ENCODE data around the gene LUM. TPM values are rescaled to one million over a fixed set of nuclear protein-coding genes. Genes with fewer than 3 reads are reported as not detected.

LUM gene
- total RNA-seq, 2 experiments from 2014 or later, result not detected

DNA sequence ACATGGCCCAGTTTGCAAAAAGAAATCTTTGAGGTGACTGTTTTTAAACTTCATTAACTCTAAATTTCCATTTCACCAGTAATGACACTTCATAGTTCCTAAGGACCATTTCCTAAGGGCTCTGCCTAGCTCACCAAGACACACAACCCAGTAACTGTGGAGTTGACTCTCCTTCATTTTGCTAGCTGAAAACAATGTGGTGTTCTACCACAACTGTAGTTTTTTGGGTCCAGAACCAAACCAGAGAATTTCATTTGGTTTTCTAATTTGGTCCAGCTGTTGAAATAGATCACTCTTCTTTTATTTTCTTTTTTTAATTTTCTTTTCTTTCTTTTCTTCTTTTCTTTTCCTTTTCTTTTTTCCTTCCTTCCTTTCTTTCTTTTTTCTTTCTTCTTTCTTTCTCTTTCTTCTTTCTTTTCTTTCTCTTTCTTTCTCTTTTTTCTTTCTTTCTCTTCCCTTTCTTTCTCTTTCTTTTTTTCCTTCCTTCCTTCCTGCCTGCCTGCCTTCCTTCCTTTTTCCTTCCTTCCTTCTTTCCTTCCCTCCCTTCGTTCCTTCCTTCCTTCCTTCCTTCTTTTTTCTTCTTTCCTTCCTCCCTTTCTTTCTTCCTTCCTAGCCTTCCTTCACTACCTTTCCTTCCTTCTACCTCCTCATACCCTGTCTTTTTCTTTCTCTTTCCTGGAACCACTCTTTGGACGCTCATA is 18.5 kb upstream of the LUM start:
- Mint-ChIP-seq H3K36me3 (ENCODE audit: low read depth) (no peaks in the 10 kb centered on the region), H3K4me3 (no peak overlapping the region), H3K27ac (no peak overlapping the region), H3K27me3 (ENCODE audit: low read depth) (peaks cover 6% of the 10 kb centered on the region), H3K4me1 (ENCODE audit: low read depth) (no peaks in the 10 kb centered on the region), H3K9me3 (no peaks in the 10 kb centered on the region)
- intact Hi-C loops (cut with micrococcal nuclease), result no loop called here
- CTCF ChIA-PET, result no interaction called here
- no peak for DNase-seq

DNA sequence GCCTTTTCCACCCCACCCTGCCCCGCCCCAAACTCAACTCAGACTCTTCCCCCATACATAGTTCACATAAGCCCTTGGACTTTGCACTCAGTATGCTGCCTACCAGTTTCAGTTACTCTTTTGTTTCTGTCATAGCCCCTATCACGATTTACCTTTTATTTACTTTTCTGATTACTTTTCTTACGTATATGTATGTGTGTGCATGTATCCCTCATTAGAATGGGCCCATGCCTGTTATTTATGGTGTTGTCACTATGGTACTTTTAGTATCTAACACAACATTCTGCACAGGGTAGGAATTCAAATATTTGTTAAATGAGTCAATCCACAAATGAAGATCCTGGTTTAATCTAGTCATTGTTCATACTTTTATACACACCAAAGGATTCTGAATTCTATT is 16.5 kb upstream of the LUM start:
- H3K9me3 Mint-ChIP-seq, result no peaks in the 10 kb centered on the region
- H3K36me3 Mint-ChIP-seq (ENCODE audit: low read depth), result no peaks in the 10 kb centered on the region
- no peak overlapping the region for H3K27ac Mint-ChIP-seq
- CTCF ChIA-PET, result no interaction called here
- no peaks in the 10 kb centered on the region for H3K4me1 Mint-ChIP-seq (ENCODE audit: low read depth)
- no peak for DNase-seq
- peaks cover 5% of the 10 kb centered on the region for H3K27me3 Mint-ChIP-seq (ENCODE audit: low read depth)
- intact Hi-C loops (cut with micrococcal nuclease), result no loop called here
- H3K4me3 Mint-ChIP-seq, result no peak overlapping the region

DNA sequence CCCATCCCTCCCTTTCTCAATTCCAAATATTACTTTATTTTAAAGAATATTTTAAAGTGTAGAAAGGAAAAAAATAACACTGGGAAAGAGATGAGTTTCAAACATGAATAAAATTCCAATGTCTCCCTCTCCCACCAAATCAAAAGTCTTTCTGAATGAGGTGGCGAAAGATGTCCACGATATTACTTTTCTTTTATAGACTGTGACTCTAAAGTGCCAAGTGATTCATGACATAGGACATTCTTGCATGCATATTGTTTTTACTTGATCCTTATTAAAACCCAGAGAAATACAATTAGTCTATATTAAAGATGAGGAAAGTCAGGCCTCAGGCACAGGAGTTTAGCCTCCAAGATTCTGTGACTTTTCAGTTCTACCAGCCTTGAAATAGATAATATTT is 16.0 kb upstream of the LUM start:
- DNase-seq, result no peak
- H3K9me3 Mint-ChIP-seq, result no peaks in the 10 kb centered on the region
- CTCF ChIA-PET, result no interaction called here
- no peaks in the 10 kb centered on the region for H3K36me3 Mint-ChIP-seq (ENCODE audit: low read depth)
- peaks cover 5% of the 10 kb centered on the region for H3K27me3 Mint-ChIP-seq (ENCODE audit: low read depth)
- H3K27ac Mint-ChIP-seq, result no peak overlapping the region
- H3K4me1 Mint-ChIP-seq (ENCODE audit: low read depth), result no peaks in the 10 kb centered on the region
- H3K4me3 Mint-ChIP-seq, result no peak overlapping the region
- intact Hi-C loops (cut with micrococcal nuclease), result no loop called here

DNA sequence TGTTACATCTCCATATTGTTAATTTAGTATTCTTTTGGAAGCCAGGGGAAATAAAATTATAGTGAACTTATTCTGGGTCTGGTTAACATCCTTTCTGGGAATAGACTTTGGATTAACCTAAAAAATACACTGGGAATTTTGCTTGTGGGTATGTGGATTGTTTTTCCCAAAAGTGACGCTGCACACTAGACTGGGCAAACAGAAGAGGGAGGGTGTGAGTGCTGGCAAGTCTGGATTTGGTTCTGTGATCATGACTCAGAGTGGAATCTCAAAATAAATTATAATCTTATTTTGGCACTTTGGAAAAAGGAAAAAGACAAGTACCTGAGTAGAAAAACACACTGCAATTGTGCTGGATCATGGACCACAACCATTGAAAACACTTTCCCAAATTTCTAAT is 15.2 kb upstream of the LUM start:
- H3K4me3 Mint-ChIP-seq, result no peak overlapping the region
- no peak for DNase-seq
- no peaks in the 10 kb centered on the region for H3K36me3 Mint-ChIP-seq (ENCODE audit: low read depth)
- intact Hi-C loops (cut with micrococcal nuclease), result no loop called here
- no peaks in the 10 kb centered on the region for H3K4me1 Mint-ChIP-seq (ENCODE audit: low read depth)
- no peaks in the 10 kb centered on the region for H3K9me3 Mint-ChIP-seq
- CTCF ChIA-PET, result no interaction called here
- peaks cover 5% of the 10 kb centered on the region for H3K27me3 Mint-ChIP-seq (ENCODE audit: low read depth)
- no peak overlapping the region for H3K27ac Mint-ChIP-seq

DNA sequence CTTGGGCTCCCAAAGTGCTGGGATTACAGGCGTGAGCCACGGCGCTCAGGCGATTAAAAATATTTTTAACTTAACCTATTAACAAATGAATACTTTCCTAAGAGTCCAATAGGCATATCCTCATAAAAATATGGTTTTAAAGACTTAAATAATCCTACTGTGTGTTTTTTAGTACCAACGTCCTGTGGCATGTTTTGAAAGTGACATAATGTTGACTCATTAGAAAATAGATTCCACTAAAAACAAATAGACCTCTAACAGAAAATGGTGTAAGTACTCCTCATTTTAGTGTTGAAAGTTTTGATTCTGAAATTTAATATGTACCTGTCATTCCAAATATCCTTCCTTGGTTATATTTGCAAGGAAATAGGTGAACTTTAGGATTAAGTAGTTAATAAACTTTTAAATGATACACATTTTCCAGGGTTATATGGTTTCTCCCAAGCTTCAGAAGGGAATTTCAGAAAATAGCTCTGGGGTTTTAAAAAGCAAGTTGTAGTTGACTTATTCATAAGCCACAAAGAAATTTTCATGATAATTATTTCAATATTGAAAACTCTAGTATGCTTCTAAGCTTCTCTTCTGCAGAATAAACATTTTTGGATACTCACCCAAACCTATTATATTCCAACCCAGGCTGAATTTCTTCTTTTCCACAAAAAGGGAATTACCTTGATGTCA is 12.1 kb upstream of the LUM start:
- CTCF ChIA-PET, result interaction anchor here (0.6 kb wide), 1 partner anchor 17 kb away, joined by 3 read pairs; no protein-coding TSS in a partner anchor
- intact Hi-C loops (cut with micrococcal nuclease), result no loop called here
- H3K36me3 Mint-ChIP-seq (ENCODE audit: low read depth), result no peaks in the 10 kb centered on the region
- peaks cover 5% of the 10 kb centered on the region for H3K27me3 Mint-ChIP-seq (ENCODE audit: low read depth)
- no peaks in the 10 kb centered on the region for H3K9me3 Mint-ChIP-seq
- no peaks in the 10 kb centered on the region for H3K4me1 Mint-ChIP-seq (ENCODE audit: low read depth)
- no peak overlapping the region for H3K27ac Mint-ChIP-seq
- DNase-seq, result no peak
- no peak overlapping the region for H3K4me3 Mint-ChIP-seq

DNA sequence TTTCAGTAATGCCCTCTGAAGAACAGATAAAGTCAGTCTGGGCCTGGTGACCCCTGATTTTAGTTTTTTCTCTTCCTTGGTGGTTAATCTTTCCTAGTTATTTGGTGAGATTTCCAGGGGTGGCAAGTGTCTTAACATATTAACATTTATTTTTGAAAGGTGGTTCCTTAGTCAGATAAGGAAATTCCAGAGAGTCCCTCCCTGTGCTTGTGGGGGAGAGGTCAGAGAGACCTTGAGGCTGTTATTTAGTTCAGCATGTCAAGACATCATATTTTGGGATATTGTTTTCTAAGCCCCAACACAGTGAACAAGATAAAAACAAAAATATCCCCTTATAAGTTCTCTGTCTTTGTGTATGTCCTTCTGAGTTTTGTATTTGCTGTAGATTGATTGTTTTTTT is 9.5 kb upstream of the LUM start:
- CTCF ChIA-PET, result no interaction called here
- DNase-seq, result no peak
- Mint-ChIP-seq H3K27ac (no peak overlapping the region), H3K4me3 (no peak overlapping the region), H3K27me3 (ENCODE audit: low read depth) (no peaks in the 10 kb centered on the region), H3K9me3 (no peaks in the 10 kb centered on the region), H3K4me1 (ENCODE audit: low read depth) (no peaks in the 10 kb centered on the region), H3K36me3 (ENCODE audit: low read depth) (no peaks in the 10 kb centered on the region)
- intact Hi-C loops (cut with micrococcal nuclease), result no loop called here

DNA sequence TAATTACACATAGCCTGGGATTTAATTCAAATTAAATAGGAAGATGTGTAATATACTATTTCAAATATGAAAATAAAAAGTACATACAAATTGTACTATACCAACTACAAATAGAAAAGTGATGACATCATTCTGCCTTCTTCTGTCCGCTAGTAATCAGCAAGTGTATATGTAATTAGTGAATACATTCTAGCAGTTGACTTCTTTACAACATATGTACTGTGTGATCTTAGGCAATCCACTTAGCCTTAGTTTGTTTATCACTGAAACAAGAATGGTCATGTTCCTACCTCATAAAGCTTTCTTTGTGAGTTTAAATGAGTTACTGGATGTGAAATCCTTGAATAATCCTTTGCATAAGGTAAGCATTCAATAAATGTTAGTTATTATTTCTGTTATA is 7.8 kb upstream of the LUM start:
- CTCF ChIA-PET, result interaction anchor here (0.9 to 1.0 kb wide), 2 partner anchors 9 to 263 kb away, joined by 3 to 4 read pairs; no protein-coding TSS in a partner anchor
- H3K27ac Mint-ChIP-seq, result no peak overlapping the region
- intact Hi-C loops (cut with micrococcal nuclease), result no loop called here

DNA sequence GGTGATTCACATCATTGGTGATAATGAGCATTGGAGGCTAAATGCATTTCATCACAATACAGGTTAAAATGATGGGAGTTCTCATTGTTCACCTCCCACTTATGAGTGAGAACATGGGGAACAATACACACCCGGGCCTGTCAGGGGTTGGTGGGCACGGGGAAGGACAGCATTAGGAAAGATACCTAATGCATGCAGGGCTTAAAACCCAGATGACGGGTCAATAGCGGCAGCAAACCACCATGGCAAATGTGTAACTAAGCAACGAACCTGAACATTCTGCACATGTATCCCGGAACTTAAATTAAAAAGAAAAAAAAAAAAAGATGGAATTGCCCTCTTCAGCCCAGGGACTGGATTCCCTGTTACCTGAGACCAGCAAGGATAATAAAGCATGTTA is 2.3 kb upstream of the LUM start:
- Mint-ChIP-seq H3K4me1 (ENCODE audit: low read depth) (no peaks in the 10 kb centered on the region), H3K27ac (no peak overlapping the region), H3K27me3 (ENCODE audit: low read depth) (peaks cover 3% of the 10 kb centered on the region), H3K36me3 (ENCODE audit: low read depth) (no peaks in the 10 kb centered on the region), H3K9me3 (no peaks in the 10 kb centered on the region), H3K4me3 (no peak overlapping the region)
- DNase-seq, result no peak
- intact Hi-C loops (cut with micrococcal nuclease), result no loop called here
- CTCF ChIA-PET, result no interaction called here

More for the DNA sequence above, 7.8 kb upstream of the LUM start:
- no peaks in the 10 kb centered on the region for H3K27me3 Mint-ChIP-seq (ENCODE audit: low read depth)
- no peak for DNase-seq
- H3K36me3 Mint-ChIP-seq (ENCODE audit: low read depth), result no peaks in the 10 kb centered on the region
- H3K9me3 Mint-ChIP-seq, result no peaks in the 10 kb centered on the region
- no peaks in the 10 kb centered on the region for H3K4me1 Mint-ChIP-seq (ENCODE audit: low read depth)
- no peak overlapping the region for H3K4me3 Mint-ChIP-seq

DNA sequence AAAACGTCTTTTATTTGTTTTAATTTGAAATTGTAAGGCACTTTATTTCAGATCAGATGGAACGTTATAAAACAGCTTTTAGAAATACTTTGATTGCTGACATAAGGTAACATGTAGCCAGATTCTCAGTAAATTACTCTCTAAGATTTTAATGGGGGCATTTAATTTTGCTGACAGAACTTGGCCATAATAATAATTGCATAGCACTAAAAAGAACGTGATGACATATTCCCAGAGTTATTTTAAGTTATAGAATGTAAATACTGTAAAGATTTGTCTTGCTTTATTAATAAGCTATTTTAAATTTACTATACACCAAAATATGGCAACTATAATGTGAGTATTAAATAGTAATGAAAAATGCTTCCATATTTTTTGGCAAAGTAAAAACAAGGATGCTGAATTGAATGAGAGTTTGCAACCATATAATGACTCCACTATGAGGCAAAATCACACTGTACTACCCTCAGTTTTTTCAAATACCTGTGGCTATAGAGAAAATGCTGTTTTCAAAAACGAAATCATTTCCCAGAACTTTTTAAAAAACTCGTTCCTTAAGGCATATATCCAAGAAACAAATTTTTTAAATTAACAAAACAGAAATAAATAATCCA is 876 bp downstream of the LUM start:
- Mint-ChIP-seq H3K4me1 (ENCODE audit: low read depth) (no peaks in the 10 kb centered on the region), H3K9me3 (no peaks in the 10 kb centered on the region), H3K36me3 (ENCODE audit: low read depth) (no peaks in the 10 kb centered on the region), H3K4me3 (no peak overlapping the region), H3K27me3 (ENCODE audit: low read depth) (peaks cover 11% of the 10 kb centered on the region), H3K27ac (no peak overlapping the region)
- CTCF ChIA-PET, result interaction anchor here (0.7 to 2.1 kb wide), 4 partner anchors 9 to 239 kb away, joined by 3 to 10 read pairs (median 4); no protein-coding TSS in a partner anchor
- no peak for DNase-seq
- intact Hi-C loops (cut with micrococcal nuclease), result no loop called here

DNA sequence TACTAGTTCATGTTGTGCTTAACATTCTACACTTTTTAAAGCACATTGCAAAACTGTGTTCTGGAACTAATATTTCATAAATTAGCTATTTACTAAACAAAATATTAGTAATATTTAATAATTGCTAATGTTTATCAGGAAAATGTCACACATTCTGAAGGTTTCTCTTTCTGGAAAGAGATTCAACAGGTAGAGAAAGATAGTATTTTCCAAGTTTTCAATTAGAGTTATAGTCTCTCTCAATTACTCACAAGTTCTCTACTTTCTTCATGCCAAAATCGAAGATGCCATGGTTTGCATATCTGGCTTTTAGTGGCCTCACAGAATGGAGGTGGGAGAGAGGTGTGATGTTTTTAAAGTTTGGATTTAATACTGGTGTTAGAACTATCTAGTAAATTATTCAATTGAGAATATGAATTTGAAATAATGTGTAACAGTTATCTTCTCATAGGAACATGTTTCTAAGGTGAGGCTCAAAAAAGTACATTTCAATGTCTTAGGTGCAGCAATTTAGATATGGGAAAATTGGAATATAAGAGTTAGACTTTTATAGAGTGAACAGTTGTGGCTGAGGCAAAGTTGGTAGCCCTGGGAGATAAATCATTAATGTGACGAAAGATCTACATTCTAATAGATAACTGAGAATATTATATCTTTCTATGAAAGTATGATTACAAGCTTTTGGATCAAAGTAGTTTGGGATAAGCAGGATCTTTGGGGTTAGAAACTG is 1.5 kb downstream of the LUM start:
- Mint-ChIP-seq H3K9me3 (no peaks in the 10 kb centered on the region), H3K36me3 (ENCODE audit: low read depth) (no peaks in the 10 kb centered on the region), H3K4me1 (ENCODE audit: low read depth) (no peaks in the 10 kb centered on the region), H3K27me3 (ENCODE audit: low read depth) (peaks cover 11% of the 10 kb centered on the region), H3K27ac (no peak overlapping the region), H3K4me3 (no peak overlapping the region)
- CTCF ChIA-PET, result interaction anchor here (0.8 to 2.1 kb wide), 5 partner anchors 10 to 169 kb away, joined by 3 to 10 read pairs (median 4); no protein-coding TSS in a partner anchor
- intact Hi-C loops (cut with micrococcal nuclease), result loop anchor here (1.0 to 2.0 kb wide), 3 partner anchors 131 to 217 kb away; no protein-coding TSS in a partner anchor
- no peak for DNase-seq

DNA sequence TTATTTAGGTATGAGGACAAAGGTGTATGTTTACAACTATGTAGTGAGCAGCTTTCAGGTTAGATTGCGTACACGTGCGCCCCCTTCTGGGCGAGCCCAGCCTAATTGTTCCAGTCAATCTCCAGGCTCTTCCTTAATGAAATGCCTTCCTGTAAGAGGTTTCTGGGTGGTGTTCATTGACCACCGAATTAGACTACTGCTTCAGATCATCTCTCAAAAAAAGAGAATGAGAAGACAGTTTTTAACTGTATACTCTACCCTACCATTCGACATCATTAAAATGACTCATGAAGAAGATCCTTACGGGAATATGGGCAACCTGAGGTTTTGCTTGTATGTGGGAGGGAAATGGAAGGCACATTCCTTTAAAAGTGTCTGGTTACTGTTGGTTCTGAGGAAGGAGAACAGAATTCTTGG is 2.1 kb downstream of the LUM start:
- peaks cover 11% of the 10 kb centered on the region for H3K27me3 Mint-ChIP-seq (ENCODE audit: low read depth)
- intact Hi-C loops (cut with micrococcal nuclease), result loop anchor here (1.0 to 2.0 kb wide), 3 partner anchors 131 to 218 kb away; no protein-coding TSS in a partner anchor
- CTCF ChIA-PET, result interaction anchor here (0.8 to 2.0 kb wide), 11 partner anchors 10 to 217 kb away, joined by 3 to 9 read pairs (median 4); no protein-coding TSS in a partner anchor
- H3K27ac Mint-ChIP-seq, result no peak overlapping the region
- DNase-seq, result peak; percentile 74
- no peaks in the 10 kb centered on the region for H3K36me3 Mint-ChIP-seq (ENCODE audit: low read depth)
- H3K4me3 Mint-ChIP-seq, result no peak overlapping the region
- no peaks in the 10 kb centered on the region for H3K4me1 Mint-ChIP-seq (ENCODE audit: low read depth)
- no peaks in the 10 kb centered on the region for H3K9me3 Mint-ChIP-seq

DNA sequence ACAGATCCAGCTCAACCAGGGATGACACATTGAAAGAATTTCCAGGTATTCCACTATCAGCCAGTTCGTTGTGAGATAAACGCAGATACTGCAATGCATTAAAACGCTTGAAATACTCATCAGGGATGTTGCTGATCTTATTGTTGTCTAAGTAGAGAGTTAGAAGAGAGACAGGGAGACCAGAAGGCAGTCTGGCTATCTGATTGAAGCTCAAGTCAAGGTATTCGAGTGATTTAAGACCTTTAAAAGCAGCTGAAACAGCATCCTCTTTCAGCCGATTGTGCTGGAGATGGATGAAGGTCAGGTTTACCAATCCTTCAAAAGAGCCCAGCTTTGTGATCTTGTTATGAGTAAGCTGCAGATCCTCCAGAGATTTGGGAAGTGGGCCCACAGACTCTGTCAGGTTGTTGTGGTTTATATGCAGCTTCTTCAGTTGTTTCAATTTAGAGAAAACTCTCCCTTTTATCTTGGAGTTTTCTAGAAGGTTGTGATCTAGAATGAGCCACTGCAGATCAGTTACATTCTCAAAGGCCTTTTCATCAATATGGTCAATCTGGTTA is 3.0 kb downstream of the LUM start:
- Mint-ChIP-seq H3K4me3 (no peak overlapping the region), H3K36me3 (ENCODE audit: low read depth) (no peaks in the 10 kb centered on the region), H3K27me3 (ENCODE audit: low read depth) (peaks cover 11% of the 10 kb centered on the region), H3K27ac (no peak overlapping the region), H3K9me3 (no peaks in the 10 kb centered on the region), H3K4me1 (ENCODE audit: low read depth) (no peaks in the 10 kb centered on the region)
- no peak for DNase-seq
- intact Hi-C loops (cut with micrococcal nuclease), result loop anchor here (2.0 kb wide), 1 partner anchor 219 kb away; no protein-coding TSS in a partner anchor
- CTCF ChIA-PET, result interaction anchor here (1.1 to 2.0 kb wide), 11 partner anchors 8 to 218 kb away, joined by 3 to 9 read pairs (median 4); no protein-coding TSS in a partner anchor
